Neural cell (in vitro differentiated cells): ENCODE measurements around the gene ALDOA. TPM values are rescaled to one million over a fixed set of nuclear protein-coding genes. Genes with fewer than 3 reads are reported as not detected.

ENCODE experiments used
- H2AFZ ChIP-seq: fragments of 200-600, 300-800 bp; sonication (generic), shearing (Covaris generic); 2 replicates; pipeline ENCODE4 v1.6.0; 2014; ENCODE audit warnings: low read depth, mild to moderate bottlenecking, antibody characterized with exemption, low read length, moderate library complexity
- H3F3A ChIP-seq: fragments of 200-600 bp; shearing (Covaris generic); 2 replicates; pipeline ENCODE4 v1.6.1; 2016; ENCODE audit warnings: mild to moderate bottlenecking, moderate library complexity, mixed read lengths, antibody characterized with exemption, low read length; ENCODE audit not compliant: insufficient read depth, poor library complexity, severe bottlenecking
- H3K27ac ChIP-seq: fragments of 200-600, 300-800 bp; sonication (generic), shearing (Covaris generic); 2 replicates; pipeline ENCODE4 v1.5.1; 2014; ENCODE audit warnings: mild to moderate bottlenecking, low read length, moderate library complexity
- H3K27me3 ChIP-seq: fragments of 300-800, 200-600 bp; sonication (generic), shearing (Covaris generic); 2 replicates; pipeline ENCODE4 v1.6.0; 2014; ENCODE audit warnings: mild to moderate bottlenecking, low read depth, low read length, moderate library complexity; ENCODE audit not compliant: insufficient read depth
- H3K36me3 ChIP-seq: fragments of 300-800, 200-600 bp; sonication (generic), shearing (Covaris generic); 2 replicates; pipeline ENCODE4 v1.5.1; 2014; ENCODE audit warnings: mild to moderate bottlenecking, antibody characterized with exemption, low read length, moderate library complexity; ENCODE audit not compliant: insufficient read depth
- H3K4me2 ChIP-seq: fragments of 300-800, 200-600 bp; sonication (generic), shearing (Covaris generic); 2 replicates; pipeline ENCODE4 v1.6.0; 2014; ENCODE audit warnings: mild to moderate bottlenecking, low read length
- H3K4me3 ChIP-seq: fragments of 300-800, 200-600 bp; sonication (generic), shearing (Covaris generic); 2 replicates; pipeline ENCODE4 v1.5.1; 2014; ENCODE audit warnings: mild to moderate bottlenecking, low read length, moderate library complexity
- H3K79me2 ChIP-seq: fragments of 200-600 bp; shearing (Covaris generic); replicated peaks from 2 replicates; pipeline ENCODE4 v1.6.0; 2014; ENCODE audit warnings: mild to moderate bottlenecking, low read length, moderate library complexity; ENCODE audit not compliant: insufficient read depth
- H3K9ac ChIP-seq: fragments of 300-800, 200-600 bp; sonication (generic), shearing (Covaris generic); 2 replicates; pipeline ENCODE4 v1.6.1; 2016; ENCODE audit warnings: mild to moderate bottlenecking, low read length, mixed read lengths
- H3K9me2 ChIP-seq: fragments of 200-600 bp; shearing (Covaris generic); 2 replicates; pipeline ENCODE4 v1.6.1; 2016; ENCODE audit warnings: mild to moderate bottlenecking, low read length, mixed read lengths; ENCODE audit not compliant: insufficient read depth
- H3K9me3 ChIP-seq: fragments of 200-600, 300-800 bp; sonication (generic), shearing (Covaris generic); 2 replicates; pipeline ENCODE4 v1.6.1; 2016; ENCODE audit warnings: mild to moderate bottlenecking, mixed run types, low read length, moderate library complexity, mixed read lengths
- H4K20me1 ChIP-seq: fragments of 200-600 bp; shearing (Covaris generic); 2 replicates; pipeline ENCODE4 v1.6.1; 2016; ENCODE audit warnings: mild to moderate bottlenecking, mixed run types; ENCODE audit not compliant: insufficient read depth
- EP300 ChIP-seq: fragments of 450-650 bp; conservative IDR thresholded peaks from 2 replicates; pipeline ENCODE4 v1.6.1; 2014; ENCODE audit warnings: antibody characterized with exemption, mild to moderate bottlenecking, moderate library complexity; ENCODE audit not compliant: poor library complexity, severe bottlenecking
- EZH2 ChIP-seq: fragments of 200-600, 300-800 bp; shearing (Covaris generic), sonication (generic); IDR thresholded peaks from 2 replicates; pipeline ENCODE4 v1.6.1; 2014; ENCODE audit warnings: antibody characterized with exemption, low read length, borderline replicate concordance, mild to moderate bottlenecking; ENCODE audit not compliant: insufficient read depth, poor library complexity, severe bottlenecking
- MXI1 ChIP-seq: fragments of 450-650 bp; conservative IDR thresholded peaks from 2 replicates; pipeline ENCODE4 v1.6.1; 2014; ENCODE audit warnings: antibody characterized with exemption, mild to moderate bottlenecking; ENCODE audit not compliant: poor library complexity, severe bottlenecking
- POLR2AphosphoS5 ChIP-seq: IDR thresholded peaks from 2 replicates; pipeline ENCODE4 v1.6.1; 2012
- RAD21 ChIP-seq: fragments of 450-650 bp; conservative IDR thresholded peaks from 2 replicates; pipeline ENCODE4 v1.6.1; 2014; ENCODE audit warnings: antibody characterized with exemption, mild to moderate bottlenecking, moderate library complexity
- SMC3 ChIP-seq: fragments of 450-650 bp; conservative IDR thresholded peaks from 2 replicates; pipeline ENCODE4 v1.6.1; 2014; ENCODE audit warnings: antibody characterized with exemption, mild to moderate bottlenecking, moderate library complexity; ENCODE audit not compliant: poor library complexity
- TAF1 ChIP-seq: IDR thresholded peaks from 2 replicates; pipeline ENCODE4 v1.6.1; 2012; ENCODE audit warnings: low read depth
- polyA plus RNA-seq: library from polyadenylated mRNA; depleted of rRNA; stranded (reverse); fragments of >200 nt; gene quantifications from 2 replicates; pipeline ENCODE4 v1.2.3, GENCODE V29; 2014
- TF ChIP-seq, protein P1 (sequence below): IDR thresholded peaks from 2 replicates; pipeline ENCODE4 v1.6.1; 2012; ENCODE audit warnings: borderline replicate concordance

The ALDOA gene
- polyA plus RNA-seq, 1 donor from 2014 or later, result 59.3 TPM

DNA sequence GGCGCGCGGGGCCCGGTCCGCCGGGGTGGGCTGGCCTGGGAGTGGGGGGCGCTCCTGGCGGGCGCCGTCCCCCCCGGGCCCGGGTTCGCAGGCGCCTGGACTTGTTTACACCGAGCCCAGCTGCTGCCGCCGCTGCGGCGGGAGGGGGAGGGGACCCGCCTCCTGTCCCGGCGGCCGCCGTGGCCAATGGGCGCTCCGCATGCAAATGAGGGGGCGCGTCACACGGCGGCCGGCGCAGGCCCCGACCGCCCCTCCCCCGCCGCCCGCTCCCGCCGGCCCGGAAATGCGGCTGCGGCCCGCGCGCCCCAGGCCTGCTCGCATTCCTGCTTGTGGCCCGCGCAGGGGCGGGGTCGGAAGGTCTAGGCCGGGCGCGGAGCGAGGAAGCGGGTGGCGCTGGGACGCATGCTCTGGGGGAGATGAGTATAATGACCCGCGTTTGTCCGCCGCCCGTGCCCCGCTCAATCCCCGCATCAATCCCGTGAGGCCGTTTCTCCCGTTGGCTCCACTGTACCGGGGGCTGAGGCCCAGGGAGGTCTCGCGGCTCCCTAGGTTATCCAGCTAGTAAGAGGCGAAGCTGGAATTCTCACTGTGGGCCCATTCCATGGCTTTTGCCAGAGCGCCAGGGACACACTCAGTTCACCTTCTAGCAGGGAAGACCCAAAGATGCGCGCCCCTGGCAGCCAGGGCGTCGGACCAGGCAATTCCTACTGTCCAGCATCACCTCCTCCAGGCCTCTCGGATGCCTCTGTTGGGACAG, 30.7 kb downstream of the ALDOA start, which contains the start of gene YPEL3:
YPEL3 (minus strand) TSS at position 109 of the 757 bp plus-strand sequence. CDS start 731 bp downstream, outside the sequence.
- H3K79me2 ChIP-seq, result peaks cover 44% of the 10 kb centered on the region
- H3F3A ChIP-seq, result peaks cover 3% of the 10 kb centered on the region
- H3K4me2 ChIP-seq, result peak within 1 kb of the TSS; percentile 95
- peak within 1 kb of the TSS; percentile 86 for H3K4me3 ChIP-seq
- no peaks in the 10 kb centered on the region for H3K9me3 ChIP-seq
- TF ChIP-seq RAD21, result peak; percentile 27
- TF ChIP-seq POLR2AphosphoS5, result peak; percentile 71
- peak; percentile 60 for TF ChIP-seq MXI1
- no peak for TF ChIP-seq SMC3
- TF ChIP-seq TAF1, result peak; percentile 39
- no peak for TF ChIP-seq EZH2
- peak; percentile 13 for TF ChIP-seq EP300
- TF ChIP-seq, protein P1, sequence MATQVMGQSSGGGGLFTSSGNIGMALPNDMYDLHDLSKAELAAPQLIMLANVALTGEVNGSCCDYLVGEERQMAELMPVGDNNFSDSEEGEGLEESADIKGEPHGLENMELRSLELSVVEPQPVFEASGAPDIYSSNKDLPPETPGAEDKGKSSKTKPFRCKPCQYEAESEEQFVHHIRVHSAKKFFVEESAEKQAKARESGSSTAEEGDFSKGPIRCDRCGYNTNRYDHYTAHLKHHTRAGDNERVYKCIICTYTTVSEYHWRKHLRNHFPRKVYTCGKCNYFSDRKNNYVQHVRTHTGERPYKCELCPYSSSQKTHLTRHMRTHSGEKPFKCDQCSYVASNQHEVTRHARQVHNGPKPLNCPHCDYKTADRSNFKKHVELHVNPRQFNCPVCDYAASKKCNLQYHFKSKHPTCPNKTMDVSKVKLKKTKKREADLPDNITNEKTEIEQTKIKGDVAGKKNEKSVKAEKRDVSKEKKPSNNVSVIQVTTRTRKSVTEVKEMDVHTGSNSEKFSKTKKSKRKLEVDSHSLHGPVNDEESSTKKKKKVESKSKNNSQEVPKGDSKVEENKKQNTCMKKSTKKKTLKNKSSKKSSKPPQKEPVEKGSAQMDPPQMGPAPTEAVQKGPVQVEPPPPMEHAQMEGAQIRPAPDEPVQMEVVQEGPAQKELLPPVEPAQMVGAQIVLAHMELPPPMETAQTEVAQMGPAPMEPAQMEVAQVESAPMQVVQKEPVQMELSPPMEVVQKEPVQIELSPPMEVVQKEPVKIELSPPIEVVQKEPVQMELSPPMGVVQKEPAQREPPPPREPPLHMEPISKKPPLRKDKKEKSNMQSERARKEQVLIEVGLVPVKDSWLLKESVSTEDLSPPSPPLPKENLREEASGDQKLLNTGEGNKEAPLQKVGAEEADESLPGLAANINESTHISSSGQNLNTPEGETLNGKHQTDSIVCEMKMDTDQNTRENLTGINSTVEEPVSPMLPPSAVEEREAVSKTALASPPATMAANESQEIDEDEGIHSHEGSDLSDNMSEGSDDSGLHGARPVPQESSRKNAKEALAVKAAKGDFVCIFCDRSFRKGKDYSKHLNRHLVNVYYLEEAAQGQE, result peak; percentile 91
- peak within 1 kb of the TSS; percentile 67 for H2AFZ ChIP-seq
- H3K27ac ChIP-seq, result peak within 1 kb of the TSS; percentile 100
- H3K9me2 ChIP-seq, result no peaks in the 10 kb centered on the region
- H3K27me3 ChIP-seq, result no peaks in the 10 kb centered on the region
- no peaks in the 10 kb centered on the region for H4K20me1 ChIP-seq
- peak within 1 kb of the TSS; percentile 96 for H3K9ac ChIP-seq
- H3K36me3 ChIP-seq, result peaks cover 8% of the 10 kb centered on the region

DNA sequence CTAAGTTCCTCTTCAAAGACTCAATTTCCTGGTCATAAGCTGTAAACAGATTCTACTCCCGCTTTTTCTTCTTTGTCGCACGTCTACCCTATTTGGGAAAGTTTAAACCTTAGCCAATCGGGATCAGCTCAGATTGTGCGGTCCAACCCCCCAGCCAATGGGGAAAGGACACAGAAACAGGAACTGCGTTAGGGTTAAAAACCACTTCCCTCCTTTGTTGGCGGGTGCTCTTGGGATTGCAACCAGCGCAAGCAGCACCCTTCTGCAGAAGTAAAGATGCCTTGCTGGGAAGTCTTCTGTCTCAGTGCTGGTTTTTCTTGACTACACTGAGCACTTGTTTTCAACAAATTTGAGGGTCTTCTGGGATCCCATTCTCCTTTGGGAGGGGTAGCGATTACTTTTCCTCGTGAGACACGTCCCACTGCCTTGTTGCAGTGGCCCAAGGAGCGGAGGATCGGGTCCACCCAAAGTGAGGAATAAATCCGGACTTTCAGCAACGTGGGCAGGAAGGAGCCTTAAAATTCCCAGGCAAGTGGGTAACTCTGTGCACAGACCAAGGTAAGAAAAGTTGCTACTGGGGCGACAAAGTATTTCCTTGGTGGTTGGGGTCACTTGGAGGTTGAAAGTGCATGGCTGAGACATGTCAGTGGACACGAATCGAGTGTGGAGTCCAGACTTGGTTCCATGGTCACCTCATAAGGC, 31.5 kb downstream of the ALDOA start:
- Histone ChIP-seq H4K20me1 (no peaks in the 10 kb centered on the region), H3K27me3 (no peaks in the 10 kb centered on the region), H3K9me2 (no peaks in the 10 kb centered on the region), H2AFZ (peak overlapping the region; percentile 67), H3K9me3 (no peaks in the 10 kb centered on the region), H3K79me2 (peaks cover 51% of the 10 kb centered on the region), H3K27ac (peak overlapping the region; percentile 100), H3K9ac (peak overlapping the region; percentile 96), H3K36me3 (peaks cover 8% of the 10 kb centered on the region), H3F3A (peaks cover 3% of the 10 kb centered on the region), H3K4me2 (peak overlapping the region; percentile 95), H3K4me3 (peak overlapping the region; percentile 86)
- TF ChIP-seq EP300 (no peak), RAD21 (no peak), TAF1 (peak; percentile 50), POLR2AphosphoS5 (peak; percentile 89), MXI1 (peak; percentile 34), SMC3 (peak; percentile 35)
- TF ChIP-seq, protein P1, result peak; percentile 69
